DOHH2 (cell line): ENCODE results near the gene PGBD2.

Experiments used
- H3F3A ChIP-seq: fragments of 200-600 bp; sonication (generic), shearing (Covaris generic); 2 replicates; pipeline ENCODE4 v1.6.0; 2016; ENCODE audit warnings: antibody characterized with exemption, mild to moderate bottlenecking; ENCODE audit not compliant: control insufficient read depth, insufficient read depth
- H3K27ac ChIP-seq: fragments of 200-600 bp; sonication (generic); 2 replicates; pipeline ENCODE4 v1.5.1; 2014; ENCODE audit warnings: low read depth, mild to moderate bottlenecking, low read length, moderate library complexity
- H3K27me3 ChIP-seq: fragments of 200-600 bp; sonication (generic); 2 replicates; pipeline ENCODE4 v1.6.1; 2014; ENCODE audit warnings: mild to moderate bottlenecking, low read length, mixed read lengths; ENCODE audit not compliant: control insufficient read depth
- H3K36me3 ChIP-seq: fragments of 200-600 bp; sonication (generic); 2 replicates; pipeline ENCODE4 v1.6.1; 2014; ENCODE audit warnings: mild to moderate bottlenecking, low read length, moderate library complexity, mixed read lengths; ENCODE audit not compliant: control insufficient read depth
- H3K4me1 ChIP-seq: fragments of 200-600 bp; sonication (generic); 2 replicates; pipeline ENCODE4 v1.6.1; 2014; ENCODE audit warnings: mild to moderate bottlenecking, low read length, mixed read lengths; ENCODE audit not compliant: control insufficient read depth
- H3K4me2 ChIP-seq: fragments of 200-600 bp; sonication (generic); 2 replicates; pipeline ENCODE4 v1.6.0; 2014; ENCODE audit warnings: mild to moderate bottlenecking, low read length, moderate library complexity
- H3K4me3 ChIP-seq: fragments of 200-600 bp; sonication (generic); 2 replicates; pipeline ENCODE4 v1.5.1; 2014; ENCODE audit warnings: mild to moderate bottlenecking, low read length, mixed read lengths
- H3K79me2 ChIP-seq: fragments of 200-600 bp; sonication (generic); 2 replicates; pipeline ENCODE4 v1.6.1; 2014; ENCODE audit warnings: mild to moderate bottlenecking, low read length, mixed read lengths; ENCODE audit not compliant: control insufficient read depth
- H3K9me2 ChIP-seq: fragments of 200-600 bp; sonication (generic); replicated peaks from 2 replicates; pipeline ENCODE4 v1.6.1; 2014; ENCODE audit warnings: mild to moderate bottlenecking, low read length, mixed read lengths; ENCODE audit not compliant: control insufficient read depth
- H3K9me3 ChIP-seq: fragments of 200-600 bp; sonication (generic); 2 replicates; pipeline ENCODE4 v1.6.1; 2014; ENCODE audit warnings: antibody characterized with exemption, low read length, mixed read lengths; ENCODE audit not compliant: control insufficient read depth, insufficient read depth
- H4K20me1 ChIP-seq: fragments of 200-600 bp; sonication (generic); 2 replicates; pipeline ENCODE4 v1.6.0; 2014; ENCODE audit warnings: low read depth, mild to moderate bottlenecking, antibody characterized with exemption, low read length, moderate library complexity; ENCODE audit not compliant: control insufficient read depth, insufficient read depth
- EZH2phosphoT487 ChIP-seq: fragments of 200-600 bp; sonication (generic); IDR thresholded peaks from 2 replicates; pipeline ENCODE4 v1.6.1; 2017; ENCODE audit warnings: borderline replicate concordance, mild to moderate bottlenecking, antibody characterized with exemption, low read length, moderate library complexity, mixed read lengths
- TF ChIP-seq, protein P1 (sequence below): fragments of 200-600 bp; sonication (generic); IDR thresholded peaks from one replicate; pipeline ENCODE4 v1.5.1; 2014; ENCODE audit warnings: antibody characterized with exemption, mild to moderate bottlenecking, low read depth, low read length; ENCODE audit not compliant: poor library complexity, severe bottlenecking

PGBD2 gene

DNA sequence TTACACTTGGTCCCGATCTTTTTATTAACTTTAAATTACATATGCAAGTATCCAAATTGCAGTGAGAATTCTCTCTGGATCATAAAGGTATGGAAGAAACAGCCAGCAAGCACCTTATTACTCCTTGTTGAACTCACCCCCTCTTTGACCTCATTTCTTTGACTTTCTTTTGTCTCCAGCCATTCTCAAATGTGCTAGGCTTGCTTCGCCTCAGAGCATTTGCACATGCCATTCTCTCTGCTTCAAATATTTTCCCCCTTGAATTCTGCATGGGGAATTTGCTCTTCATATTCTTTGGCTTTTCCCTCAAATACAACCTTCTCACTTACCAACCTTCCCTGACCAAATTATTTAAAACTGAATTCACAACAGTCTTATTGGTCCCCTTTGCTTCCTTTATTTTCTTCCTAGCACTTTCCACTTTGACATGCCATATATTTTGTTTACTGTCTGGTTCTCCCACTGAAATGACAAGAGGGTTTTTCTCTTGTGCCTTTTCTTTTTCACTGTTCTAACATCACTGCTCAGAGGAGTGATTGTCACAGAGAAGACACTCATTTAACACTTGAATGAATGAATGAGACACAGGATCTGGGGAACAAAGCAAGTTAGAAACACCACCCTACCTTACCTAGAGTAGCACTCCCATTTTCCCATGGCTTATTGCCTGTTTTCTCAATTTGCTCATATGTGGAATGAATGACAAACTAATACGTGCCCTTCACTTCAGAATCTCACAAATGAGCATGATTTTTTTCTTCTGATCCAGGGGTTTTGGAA, 1.4 kb upstream of the PGBD2 start:
- H3K4me3 ChIP-seq = peak overlapping the region; percentile 90
- H3K4me1 ChIP-seq = peaks cover 20% of the 10 kb centered on the region
- H4K20me1 ChIP-seq = no peaks in the 10 kb centered on the region
- H3K9me3 ChIP-seq = no peaks in the 10 kb centered on the region
- peaks cover 4% of the 10 kb centered on the region for H3K27me3 ChIP-seq
- no peaks in the 10 kb centered on the region for H3K36me3 ChIP-seq
- peaks cover 30% of the 10 kb centered on the region for H3K79me2 ChIP-seq
- no peaks in the 10 kb centered on the region for H3F3A ChIP-seq
- H3K4me2 ChIP-seq = peak overlapping the region; percentile 95
- no peaks in the 10 kb centered on the region for H3K9me2 ChIP-seq
- H3K27ac ChIP-seq = no peak overlapping the region
- TF ChIP-seq, protein P1, sequence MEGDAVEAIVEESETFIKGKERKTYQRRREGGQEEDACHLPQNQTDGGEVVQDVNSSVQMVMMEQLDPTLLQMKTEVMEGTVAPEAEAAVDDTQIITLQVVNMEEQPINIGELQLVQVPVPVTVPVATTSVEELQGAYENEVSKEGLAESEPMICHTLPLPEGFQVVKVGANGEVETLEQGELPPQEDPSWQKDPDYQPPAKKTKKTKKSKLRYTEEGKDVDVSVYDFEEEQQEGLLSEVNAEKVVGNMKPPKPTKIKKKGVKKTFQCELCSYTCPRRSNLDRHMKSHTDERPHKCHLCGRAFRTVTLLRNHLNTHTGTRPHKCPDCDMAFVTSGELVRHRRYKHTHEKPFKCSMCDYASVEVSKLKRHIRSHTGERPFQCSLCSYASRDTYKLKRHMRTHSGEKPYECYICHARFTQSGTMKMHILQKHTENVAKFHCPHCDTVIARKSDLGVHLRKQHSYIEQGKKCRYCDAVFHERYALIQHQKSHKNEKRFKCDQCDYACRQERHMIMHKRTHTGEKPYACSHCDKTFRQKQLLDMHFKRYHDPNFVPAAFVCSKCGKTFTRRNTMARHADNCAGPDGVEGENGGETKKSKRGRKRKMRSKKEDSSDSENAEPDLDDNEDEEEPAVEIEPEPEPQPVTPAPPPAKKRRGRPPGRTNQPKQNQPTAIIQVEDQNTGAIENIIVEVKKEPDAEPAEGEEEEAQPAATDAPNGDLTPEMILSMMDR = no peak
- no peak for TF ChIP-seq EZH2phosphoT487

GRCh38 chr1:248905662-248906008, 400 bp upstream of the PGBD2 start:
- Histone ChIP-seq H3K27me3 (peaks cover 2% of the 10 kb centered on the region), H3K9me2 (no peaks in the 10 kb centered on the region), H3K9me3 (no peaks in the 10 kb centered on the region), H3K27ac (peak overlapping the region; percentile 69), H3K4me1 (peaks cover 20% of the 10 kb centered on the region), H3K79me2 (peaks cover 41% of the 10 kb centered on the region), H3K36me3 (no peaks in the 10 kb centered on the region; the same call in 1 of the 2 replicates), H3K4me3 (peak overlapping the region; percentile 90), H4K20me1 (no peaks in the 10 kb centered on the region), H3K4me2 (peak overlapping the region; percentile 95), H3F3A (no peaks in the 10 kb centered on the region)
- no peak for TF ChIP-seq EZH2phosphoT487
- TF ChIP-seq, protein P1 = no peak

DNA sequence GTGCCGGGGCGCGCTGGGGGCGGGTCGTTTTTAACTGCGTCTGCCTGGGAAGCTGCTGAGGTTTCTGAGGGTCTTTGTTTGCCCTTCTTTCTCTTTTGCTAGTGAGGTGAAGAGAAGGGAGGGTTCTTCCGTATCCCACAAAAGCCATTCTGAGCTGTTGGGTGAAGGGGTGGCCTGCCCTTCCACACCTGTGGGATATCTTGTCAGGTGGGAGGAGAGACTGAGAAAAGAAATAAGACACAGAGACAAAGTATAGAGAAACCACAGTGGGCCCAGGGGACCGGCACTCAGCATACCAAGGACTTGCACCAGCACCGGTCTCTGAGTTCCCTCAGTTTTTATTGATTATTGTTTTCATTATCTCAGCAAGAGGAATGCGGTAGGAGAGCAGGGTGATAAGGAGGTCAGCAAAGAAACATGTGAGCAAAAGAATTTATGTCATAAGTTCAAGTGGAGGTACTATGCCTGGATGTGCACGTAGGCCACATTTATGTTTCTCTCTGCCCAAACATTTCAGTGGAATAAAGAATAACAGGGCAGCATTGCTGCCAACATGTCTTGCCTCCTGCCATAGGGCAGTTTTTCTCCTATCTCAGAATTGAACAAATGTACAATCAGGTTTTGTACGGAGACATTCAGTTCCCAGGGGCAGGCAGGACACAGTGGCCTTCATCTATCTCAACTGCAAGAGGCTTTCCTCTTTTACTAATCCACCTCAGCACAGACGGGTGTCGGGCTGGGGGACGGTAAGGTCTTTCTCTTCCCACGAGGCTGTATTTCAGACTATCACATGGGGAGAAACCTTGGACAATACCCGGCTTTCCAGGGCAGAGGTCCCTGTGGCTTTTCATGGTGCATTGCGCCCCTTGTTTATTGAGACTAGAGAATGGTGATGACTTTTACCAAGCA, 972 bp downstream of the PGBD2 start:
- Histone ChIP-seq H3K27ac (no peak overlapping the region), H3K27me3 (no peaks in the 10 kb centered on the region), H3K79me2 (peaks cover 45% of the 10 kb centered on the region), H3F3A (no peaks in the 10 kb centered on the region), H3K9me3 (no peaks in the 10 kb centered on the region), H3K4me2 (peak overlapping the region; percentile 75), H3K9me2 (no peaks in the 10 kb centered on the region), H3K4me3 (peak overlapping the region; percentile 77), H3K4me1 (peaks cover 20% of the 10 kb centered on the region), H3K36me3 (no peaks in the 10 kb centered on the region; the same call in 1 of the 2 replicates), H4K20me1 (no peaks in the 10 kb centered on the region)
- TF ChIP-seq EZH2phosphoT487 = no peak
- TF ChIP-seq, protein P1 = no peak
